Astrocyte of the spinal cord (primary cell): ENCODE data around the gene GABPB2.

ENCODE experiments used
- DNase-seq: peaks from one replicate; pipeline ENCODE4 v3.0.0; 2011; ENCODE audit warnings: low read depth, low spot score
- H3K4me3 ChIP-seq: 2 replicates; pipeline ENCODE4 v1.5.1; 2011; ENCODE audit warnings: low read depth, mild to moderate bottlenecking, low read length, moderate library complexity
- in situ Hi-C: cut with HindIII; loops from 2 replicates; pipeline ENCODE4 v1.10.0; 2017; ENCODE audit warnings: low sequenced_read_pairs
- TF ChIP-seq, protein P1 (sequence below): IDR thresholded peaks from 2 replicates; pipeline ENCODE4 v1.5.1; 2012; ENCODE audit warnings: low read depth, mild to moderate bottlenecking, low read length, inconsistent platforms

The GABPB2 gene

DNA sequence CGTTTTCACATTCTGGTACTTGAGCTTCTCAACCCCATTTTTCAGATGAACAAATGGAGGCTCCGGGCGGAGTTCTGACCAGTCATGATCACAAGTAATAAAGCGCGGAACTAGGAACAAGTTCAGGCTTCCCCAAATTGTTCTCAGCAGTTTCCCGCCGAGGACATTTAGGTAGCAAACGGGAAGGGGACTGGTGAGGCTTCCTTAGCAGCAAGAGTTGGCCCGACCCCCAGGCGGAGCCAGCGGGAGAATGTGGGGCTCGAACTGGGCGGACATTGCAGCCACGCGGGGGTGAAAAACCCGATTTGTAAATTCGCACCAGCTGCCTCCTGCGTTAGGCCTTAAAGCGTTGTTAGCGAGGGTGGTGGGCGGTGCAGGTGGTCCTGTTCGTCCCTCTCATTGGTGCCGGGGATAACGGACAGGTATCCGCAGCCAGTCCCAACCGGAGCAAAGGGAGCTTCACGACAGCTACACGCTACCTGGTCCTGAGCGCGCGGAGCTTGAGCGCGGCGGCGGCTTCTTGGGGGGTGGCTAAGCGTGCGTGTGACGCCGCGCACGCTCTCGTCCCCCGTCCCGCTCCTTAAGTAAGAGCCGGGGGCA, 60.5 kb downstream of the GABPB2 start:
- TF ChIP-seq, protein P1, sequence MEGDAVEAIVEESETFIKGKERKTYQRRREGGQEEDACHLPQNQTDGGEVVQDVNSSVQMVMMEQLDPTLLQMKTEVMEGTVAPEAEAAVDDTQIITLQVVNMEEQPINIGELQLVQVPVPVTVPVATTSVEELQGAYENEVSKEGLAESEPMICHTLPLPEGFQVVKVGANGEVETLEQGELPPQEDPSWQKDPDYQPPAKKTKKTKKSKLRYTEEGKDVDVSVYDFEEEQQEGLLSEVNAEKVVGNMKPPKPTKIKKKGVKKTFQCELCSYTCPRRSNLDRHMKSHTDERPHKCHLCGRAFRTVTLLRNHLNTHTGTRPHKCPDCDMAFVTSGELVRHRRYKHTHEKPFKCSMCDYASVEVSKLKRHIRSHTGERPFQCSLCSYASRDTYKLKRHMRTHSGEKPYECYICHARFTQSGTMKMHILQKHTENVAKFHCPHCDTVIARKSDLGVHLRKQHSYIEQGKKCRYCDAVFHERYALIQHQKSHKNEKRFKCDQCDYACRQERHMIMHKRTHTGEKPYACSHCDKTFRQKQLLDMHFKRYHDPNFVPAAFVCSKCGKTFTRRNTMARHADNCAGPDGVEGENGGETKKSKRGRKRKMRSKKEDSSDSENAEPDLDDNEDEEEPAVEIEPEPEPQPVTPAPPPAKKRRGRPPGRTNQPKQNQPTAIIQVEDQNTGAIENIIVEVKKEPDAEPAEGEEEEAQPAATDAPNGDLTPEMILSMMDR: no peak
- DNase-seq: peak; percentile 88
- peak overlapping the region; percentile 29 for H3K4me3 ChIP-seq
- in situ Hi-C loops: no loop called here

DNA sequence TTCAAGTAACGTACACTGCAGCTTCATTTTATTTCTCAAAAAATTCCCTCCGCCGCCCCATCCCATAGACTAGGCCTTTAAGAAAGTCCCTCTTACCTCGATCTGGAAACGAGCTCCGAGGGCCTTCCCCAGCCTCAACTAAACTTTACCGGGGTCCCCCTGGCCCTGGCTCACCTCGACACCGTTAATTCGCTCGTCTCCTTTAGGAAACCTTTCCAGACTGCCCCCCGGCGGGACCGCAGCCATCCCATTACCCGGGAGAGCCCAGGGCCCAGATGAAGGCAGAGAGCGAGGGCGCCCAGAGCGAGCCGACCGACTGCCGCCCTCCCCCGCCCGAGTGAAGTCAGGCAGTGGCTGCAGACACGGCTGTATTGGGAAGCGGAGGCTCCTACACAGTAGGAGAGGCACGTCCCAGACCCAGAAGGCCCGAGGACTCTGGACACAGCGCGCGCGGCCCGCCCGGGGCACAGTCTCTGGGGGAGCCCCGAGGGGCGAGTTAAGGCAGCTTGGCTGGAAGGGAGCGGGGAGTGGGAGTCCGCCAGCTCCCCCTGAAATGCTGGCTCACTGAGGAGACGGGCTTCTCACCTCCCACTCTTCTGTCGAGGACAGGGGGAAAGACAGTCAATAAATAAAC, 61.3 kb downstream of the GABPB2 start:
- TF ChIP-seq, protein P1: no peak
- H3K4me3 ChIP-seq: peak overlapping the region; percentile 29
- in situ Hi-C loops: no loop called here
- peak; percentile 9 for DNase-seq

DNA sequence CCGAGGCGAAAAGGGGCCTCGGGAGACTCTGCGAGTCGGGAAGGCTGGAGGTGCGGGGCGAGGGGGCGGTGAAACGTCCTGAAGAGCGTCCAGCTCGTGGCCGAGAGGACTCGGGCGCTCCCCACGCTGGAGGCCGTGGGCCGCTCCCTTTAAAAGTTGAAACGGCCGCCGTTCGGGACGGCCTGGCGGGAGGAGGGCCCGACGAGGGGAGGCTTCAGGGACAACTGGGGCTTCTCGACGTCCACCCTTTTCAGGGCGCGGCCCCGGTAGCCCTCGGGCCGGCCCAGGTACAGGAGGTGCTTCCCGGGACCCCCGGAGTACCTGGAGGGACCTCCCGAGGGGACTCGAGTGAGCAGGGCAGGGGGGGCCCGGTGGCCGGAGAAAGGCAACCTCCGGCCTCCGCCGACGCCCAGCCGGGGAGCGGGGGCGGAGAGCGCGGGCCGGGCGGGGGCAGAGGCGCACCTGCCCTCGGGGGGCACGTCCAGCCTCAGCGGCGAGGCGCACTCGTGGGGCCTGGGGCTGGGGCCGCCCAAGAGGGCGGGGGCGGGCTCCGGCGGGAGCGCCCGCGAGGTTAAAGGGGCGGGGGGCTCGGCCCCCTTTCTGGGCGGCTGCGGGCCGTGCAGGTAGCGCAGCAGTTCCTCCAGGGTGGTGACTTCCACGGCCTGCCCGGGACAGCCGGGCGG, 61.9 kb downstream of the GABPB2 start:
- H3K4me3 ChIP-seq: no peak overlapping the region
- DNase-seq: no peak
- in situ Hi-C loops: no loop called here
- TF ChIP-seq, protein P1: no peak

DNA sequence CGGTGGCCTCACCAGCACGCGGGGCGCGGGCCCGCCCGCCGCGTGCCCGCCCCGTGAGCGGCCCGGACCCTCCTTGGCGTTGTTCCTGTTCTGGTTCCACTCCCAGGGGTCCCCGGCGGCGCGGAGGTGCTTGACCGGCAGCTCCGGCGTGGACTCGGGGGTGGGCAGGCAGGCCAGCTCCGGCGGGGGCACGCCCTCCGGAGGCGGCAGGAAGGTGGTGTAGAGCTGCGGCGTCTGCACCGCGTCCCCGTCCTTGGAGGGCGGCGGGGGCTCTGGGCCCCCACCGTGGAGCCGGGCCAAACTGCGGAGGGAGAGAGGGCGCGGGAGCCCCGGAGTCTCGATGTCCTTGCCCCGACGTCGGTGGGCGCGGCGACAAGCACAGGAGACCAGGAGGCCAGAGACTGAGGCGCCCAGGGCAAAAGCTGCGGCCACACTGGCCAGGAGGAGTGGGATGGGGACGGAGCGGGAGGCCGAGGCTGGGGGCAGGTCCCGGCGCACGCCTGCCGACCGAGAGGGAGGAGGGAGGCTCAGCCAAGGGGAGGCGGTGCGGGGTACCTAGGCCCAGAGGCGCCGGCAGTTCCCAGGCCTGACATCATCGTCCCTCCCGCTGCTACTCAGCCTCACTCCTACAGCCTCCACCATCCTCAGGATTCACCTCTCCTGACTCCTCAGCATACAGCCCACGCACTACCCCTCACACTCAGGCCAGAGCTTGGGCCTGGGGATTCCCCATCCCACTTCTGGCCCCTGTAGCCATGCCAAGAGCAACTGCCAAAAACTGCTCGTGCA, 62.7 kb downstream of the GABPB2 start:
- no peak overlapping the region for H3K4me3 ChIP-seq
- TF ChIP-seq, protein P1: no peak
- in situ Hi-C loops: no loop called here
- no peak for DNase-seq

DNA sequence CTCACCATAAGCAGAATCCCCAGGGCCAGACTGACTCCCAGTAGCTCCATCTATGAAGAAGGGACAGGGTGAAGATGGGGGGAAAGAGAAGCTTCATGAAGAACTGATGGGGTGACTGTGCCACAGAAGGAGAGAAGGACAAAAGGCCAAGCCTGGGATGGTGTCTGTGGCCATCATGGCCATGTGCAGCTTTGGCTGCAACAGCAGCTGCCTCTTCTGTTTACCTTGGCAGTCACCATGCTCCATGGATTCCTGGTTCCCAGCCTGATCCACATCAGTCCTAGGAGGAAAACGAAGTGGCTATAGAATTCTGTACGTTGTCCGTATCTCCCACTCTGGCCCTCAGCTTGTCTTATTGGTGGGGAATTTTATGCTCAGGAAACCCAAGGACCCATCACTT, 63.8 kb downstream of the GABPB2 start:
- no peak for DNase-seq
- in situ Hi-C loops: no loop called here

DNA sequence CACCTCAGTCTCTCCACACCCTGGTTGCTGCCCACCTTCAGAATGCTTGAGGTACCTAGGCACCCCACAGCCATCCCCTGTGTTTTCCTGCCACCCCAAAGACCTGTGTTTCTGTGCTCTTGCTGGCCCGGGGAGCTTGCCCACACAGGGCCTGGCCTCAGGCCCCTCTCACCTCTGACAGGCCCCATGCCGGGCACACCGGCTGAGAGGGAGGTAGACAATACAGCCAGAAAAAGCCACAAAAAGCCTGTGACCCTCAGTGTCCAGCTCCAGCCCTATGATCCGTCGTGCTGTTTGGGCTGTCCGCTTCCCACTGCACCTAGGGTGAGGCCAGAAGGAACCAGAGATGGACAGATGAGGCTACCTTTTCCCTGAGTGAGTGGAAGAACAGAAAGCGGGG, 64.4 kb downstream of the GABPB2 start:
- DNase-seq: no peak
- in situ Hi-C loops: no loop called here
- TF ChIP-seq, protein P1: no peak
- no peak overlapping the region for H3K4me3 ChIP-seq

More for the DNA sequence above, 63.8 kb downstream of the GABPB2 start:
- TF ChIP-seq, protein P1: no peak
- H3K4me3 ChIP-seq: no peak overlapping the region
